C4-2B (cell line): ENCODE results near the gene AKNAD1.

ENCODE experiments used
- ZFX ChIP-seq: fragments of 450-650 bp; IDR thresholded peaks from 2 replicates; pipeline ENCODE4 v1.6.1; 2017
- TF ChIP-seq, protein P1 (sequence below): fragments of 450-650 bp; conservative IDR thresholded peaks from 2 replicates; pipeline ENCODE4 v1.5.1; 2017; ENCODE audit warnings: mild to moderate bottlenecking

- TF ChIP-seq, protein P1, sequence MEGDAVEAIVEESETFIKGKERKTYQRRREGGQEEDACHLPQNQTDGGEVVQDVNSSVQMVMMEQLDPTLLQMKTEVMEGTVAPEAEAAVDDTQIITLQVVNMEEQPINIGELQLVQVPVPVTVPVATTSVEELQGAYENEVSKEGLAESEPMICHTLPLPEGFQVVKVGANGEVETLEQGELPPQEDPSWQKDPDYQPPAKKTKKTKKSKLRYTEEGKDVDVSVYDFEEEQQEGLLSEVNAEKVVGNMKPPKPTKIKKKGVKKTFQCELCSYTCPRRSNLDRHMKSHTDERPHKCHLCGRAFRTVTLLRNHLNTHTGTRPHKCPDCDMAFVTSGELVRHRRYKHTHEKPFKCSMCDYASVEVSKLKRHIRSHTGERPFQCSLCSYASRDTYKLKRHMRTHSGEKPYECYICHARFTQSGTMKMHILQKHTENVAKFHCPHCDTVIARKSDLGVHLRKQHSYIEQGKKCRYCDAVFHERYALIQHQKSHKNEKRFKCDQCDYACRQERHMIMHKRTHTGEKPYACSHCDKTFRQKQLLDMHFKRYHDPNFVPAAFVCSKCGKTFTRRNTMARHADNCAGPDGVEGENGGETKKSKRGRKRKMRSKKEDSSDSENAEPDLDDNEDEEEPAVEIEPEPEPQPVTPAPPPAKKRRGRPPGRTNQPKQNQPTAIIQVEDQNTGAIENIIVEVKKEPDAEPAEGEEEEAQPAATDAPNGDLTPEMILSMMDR, result no peak
- no peak for TF ChIP-seq ZFX
Observed at GRCh38 chr1:108862698-108863477, 6.0 kb upstream of the AKNAD1 start.
